ENCODE data around the gene FRMD4A.
A peak's percentile ranks its signal among the peaks of the same experiment; 100 is the strongest.

The FRMD4A gene

DNA sequence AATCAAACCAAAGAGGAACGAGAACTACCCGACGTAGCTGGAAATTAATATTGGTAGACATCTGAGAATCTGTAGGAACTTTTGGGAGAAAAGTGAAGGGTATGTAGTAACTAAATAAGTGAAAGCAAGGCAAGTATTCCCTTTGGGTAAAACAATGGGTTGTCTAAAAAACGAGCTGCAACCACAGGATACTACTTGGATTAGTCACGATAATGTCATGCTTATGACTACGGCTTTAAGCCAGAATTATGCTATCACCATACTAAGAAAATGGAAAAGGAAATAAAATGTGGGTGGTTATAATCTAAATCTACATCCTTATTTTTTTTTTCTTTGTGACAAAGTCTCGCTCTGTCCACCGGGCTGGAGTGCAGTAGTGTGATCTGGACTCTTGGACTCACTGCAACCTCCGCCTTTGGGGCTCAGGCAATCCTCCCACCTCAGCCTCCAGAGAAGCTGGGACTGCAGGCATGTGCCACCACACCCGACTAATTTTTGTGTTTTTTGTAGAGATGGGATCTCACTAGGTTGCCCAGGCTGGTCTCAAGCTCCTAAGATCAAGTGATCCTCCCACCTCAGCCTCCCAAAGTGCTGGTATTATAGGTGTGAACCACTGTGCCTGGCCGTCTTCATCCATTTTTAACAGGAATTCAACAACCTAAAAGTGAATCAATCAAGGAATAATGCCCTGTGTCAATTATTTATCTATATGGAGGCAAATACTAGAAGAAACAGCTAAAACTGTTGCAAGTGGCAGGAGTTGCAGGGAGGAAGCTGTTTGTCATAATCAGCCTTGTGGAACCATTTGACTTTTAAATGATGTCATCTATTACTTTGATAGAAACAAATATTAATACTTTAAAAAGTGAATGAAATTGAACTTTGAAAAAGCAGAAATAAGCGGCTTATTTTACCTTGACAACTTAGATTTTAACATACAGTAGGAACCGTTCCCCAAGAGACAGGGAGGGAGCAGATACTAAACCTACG lies 554.6 kb downstream of the FRMD4A start:
- Histone ChIP-seq H3K9me3 (ENCODE audit: control insufficient read depth, insufficient read depth, low read length) (no peaks in the 10 kb centered on the region), H3K79me2 (ENCODE audit: control insufficient read depth, low read length) (no peaks in the 10 kb centered on the region), H3K4me2 (ENCODE audit: low read length) (peak overlapping the region; percentile 54), H3K36me3 (ENCODE audit: control insufficient read depth, low read length) (no peaks in the 10 kb centered on the region), H3K4me1 (ENCODE audit: control insufficient read depth, low read length) (peaks cover 48% of the 10 kb centered on the region), H4K20me1 (ENCODE audit: control insufficient read depth, insufficient read depth, low read depth, low read length) (no peaks in the 10 kb centered on the region), H3K27me3 (ENCODE audit: control insufficient read depth, low read length) (peaks cover 22% of the 10 kb centered on the region), H3F3A (ENCODE audit: control insufficient read depth, insufficient read depth) (peaks cover 5% of the 10 kb centered on the region), H3K4me3 (ENCODE audit: low read length) (peak overlapping the region; percentile 21; the same call in 1 of the 2 replicates), H3K27ac (ENCODE audit: low read depth, low read length) (no peak overlapping the region), H3K9me2 (replicated peaks; ENCODE audit: control insufficient read depth, low read length) (no peaks in the 10 kb centered on the region)
- TF ChIP-seq EZH2phosphoT487 (IDR thresholded peaks at IDR 0.05; ENCODE audit: borderline replicate concordance, low read length) (no peak), CTCF (IDR thresholded peaks at IDR 0.05; ENCODE audit: low read depth, low read length, poor library complexity, severe bottlenecking) (no peak)

- no peak overlapping the region for H3K4me2 ChIP-seq (ENCODE audit: low read length)
- peaks cover 44% of the 10 kb centered on the region for H3K4me1 ChIP-seq (ENCODE audit: control insufficient read depth, low read length)
- TF ChIP-seq CTCF (IDR thresholded peaks at IDR 0.05; ENCODE audit: low read depth, low read length, poor library complexity, severe bottlenecking), result no peak
- TF ChIP-seq EZH2phosphoT487 (IDR thresholded peaks at IDR 0.05; ENCODE audit: borderline replicate concordance, low read length), result no peak
- H3K36me3 ChIP-seq (ENCODE audit: control insufficient read depth, low read length), result no peaks in the 10 kb centered on the region
- no peak overlapping the region for H3K4me3 ChIP-seq (ENCODE audit: low read length)
- H3K9me3 ChIP-seq (ENCODE audit: control insufficient read depth, insufficient read depth, low read length), result no peaks in the 10 kb centered on the region
- peaks cover 22% of the 10 kb centered on the region for H3K27me3 ChIP-seq (ENCODE audit: control insufficient read depth, low read length)
- peaks cover 5% of the 10 kb centered on the region for H3F3A ChIP-seq (ENCODE audit: control insufficient read depth, insufficient read depth)
- H4K20me1 ChIP-seq (ENCODE audit: control insufficient read depth, insufficient read depth, low read depth, low read length), result no peaks in the 10 kb centered on the region
- no peak overlapping the region for H3K27ac ChIP-seq (ENCODE audit: low read depth, low read length)
- no peaks in the 10 kb centered on the region for H3K9me2 ChIP-seq (replicated peaks; ENCODE audit: control insufficient read depth, low read length)
- no peaks in the 10 kb centered on the region for H3K79me2 ChIP-seq (ENCODE audit: control insufficient read depth, low read length)
These were observed 556.3 kb downstream of the FRMD4A start for GRCh38 chr10:13774303-13774893.

GRCh38 chr10:13773496-13774170 lies 557.1 kb downstream of the FRMD4A start:
- peaks cover 22% of the 10 kb centered on the region for H3K27me3 ChIP-seq (ENCODE audit: control insufficient read depth, low read length)
- no peak for TF ChIP-seq EZH2phosphoT487 (IDR thresholded peaks at IDR 0.05; ENCODE audit: borderline replicate concordance, low read length)
- no peak for TF ChIP-seq CTCF (IDR thresholded peaks at IDR 0.05; ENCODE audit: low read depth, low read length, poor library complexity, severe bottlenecking)
- H3K27ac ChIP-seq (ENCODE audit: low read depth, low read length), result no peak overlapping the region
- H3K4me3 ChIP-seq (ENCODE audit: low read length), result no peak overlapping the region
- no peaks in the 10 kb centered on the region for H3K9me2 ChIP-seq (replicated peaks; ENCODE audit: control insufficient read depth, low read length)
- no peaks in the 10 kb centered on the region for H3K9me3 ChIP-seq (ENCODE audit: control insufficient read depth, insufficient read depth, low read length)
- peaks cover 40% of the 10 kb centered on the region for H3K4me1 ChIP-seq (ENCODE audit: control insufficient read depth, low read length)
- no peaks in the 10 kb centered on the region for H4K20me1 ChIP-seq (ENCODE audit: control insufficient read depth, insufficient read depth, low read depth, low read length)
- H3K79me2 ChIP-seq (ENCODE audit: control insufficient read depth, low read length), result no peaks in the 10 kb centered on the region
- no peak overlapping the region for H3K4me2 ChIP-seq (ENCODE audit: low read length)
- H3K36me3 ChIP-seq (ENCODE audit: control insufficient read depth, low read length), result no peaks in the 10 kb centered on the region
- peaks cover 5% of the 10 kb centered on the region for H3F3A ChIP-seq (ENCODE audit: control insufficient read depth, insufficient read depth)
